GM18868 (cell line): ENCODE data around the gene NAALADL1.
"Not testable (repeated sequence)": the region's sequence is repeated elsewhere in the genome, so short reads cannot be mapped to it uniquely, and the experiment has no call there.

ENCODE experiments used
- ATAC-seq: cut with Tn5 transposase; IDR thresholded peaks from one replicate; pipeline ENCODE4 v1.9.1; 2021; ENCODE audit warnings: mild to moderate bottlenecking, moderate library complexity; ENCODE audit not compliant: unreplicated experiment

Gene NAALADL1

GRCh38 chr11:65055538-65055937 is 2.8 kb downstream of the NAALADL1 start:
- ATAC-seq: no peak

- ATAC-seq: no peak
Observed at GRCh38 chr11:65053827-65054508, 4.4 kb downstream of the NAALADL1 start.

GRCh38 chr11:65051398-65051858 is 6.9 kb downstream of the NAALADL1 start:
- ATAC-seq: no peak

- ATAC-seq: no peak
Observed at GRCh38 chr11:65047581-65048422, 10.6 kb downstream of the NAALADL1 start.

GRCh38 chr11:65045728-65046127 is 12.6 kb downstream of the NAALADL1 start:
- no peak for ATAC-seq

- ATAC-seq: no peak
Observed at GRCh38 chr11:65045061-65045460, 13.3 kb downstream of the NAALADL1 start.

GRCh38 chr11:65043881-65044501 is 14.4 kb downstream of the NAALADL1 start:
- no peak for ATAC-seq

- ATAC-seq: no peak
Observed at GRCh38 chr11:65042891-65043290, 15.5 kb downstream of the NAALADL1 start.

- peak; percentile 82 for ATAC-seq
Observed at GRCh38 chr11:65040847-65041622, 17.3 kb downstream of the NAALADL1 start, which contains the start of gene SAC3D1. SAC3D1 (plus strand) TSS chr11:65041210; CDS start chr11:65041293, 83 bp downstream.

- ATAC-seq: no peak
Observed at GRCh38 chr11:65040520-65040846, 17.9 kb downstream of the NAALADL1 start.

GRCh38 chr11:65036931-65037330 is 21.4 kb downstream of the NAALADL1 start:
- no peak for ATAC-seq

GRCh38 chr11:65035579-65035978 is 22.8 kb downstream of the NAALADL1 start:
- no peak for ATAC-seq

- ATAC-seq: no peak
Observed at GRCh38 chr11:65034423-65034822, 23.9 kb downstream of the NAALADL1 start.

GRCh38 chr11:65032216-65032615 is 26.1 kb downstream of the NAALADL1 start:
- no peak for ATAC-seq

- ATAC-seq: peak; percentile 88
Observed at GRCh38 chr11:65027213-65028067, 30.9 kb downstream of the NAALADL1 start, which contains the start of gene SNX15. SNX15 (plus strand) TSS chr11:65027439; CDS start chr11:65027538, 99 bp downstream.

GRCh38 chr11:65026810-65027209 is 31.5 kb downstream of the NAALADL1 start:
- no peak for ATAC-seq

GRCh38 chr11:65023502-65023901 is 34.9 kb downstream of the NAALADL1 start:
- not testable (repeated sequence) for ATAC-seq

- no peak for ATAC-seq
Observed at GRCh38 chr11:65021509-65021908, 36.8 kb downstream of the NAALADL1 start.

GRCh38 chr11:65021003-65021402 is 37.4 kb downstream of the NAALADL1 start:
- ATAC-seq: no peak

- no peak for ATAC-seq
Observed at GRCh38 chr11:65019824-65020223, 38.5 kb downstream of the NAALADL1 start.
